ENCODE data around the gene LPAR3. TPM values are rescaled to one million over a fixed set of nuclear protein-coding genes. Genes with fewer than 3 reads are reported as not detected.

The LPAR3 gene
- total RNA-seq, 2 experiments from 2014 or later, result 0.21 to 0.23 TPM

- Mint-ChIP-seq H3K4me1 (no peaks in the 10 kb centered on the region), H3K9me3 (ENCODE audit: low read depth) (no peaks in the 10 kb centered on the region), H3K27me3 (peaks cover 2% of the 10 kb centered on the region), H3K4me3 (no peak overlapping the region), H3K36me3 (ENCODE audit: low read depth) (no peaks in the 10 kb centered on the region), H3K27ac (no peak overlapping the region)
- POLR2A ChIA-PET, result no interaction called here
- ATAC-seq (no peak), DNase-seq (no peak)
- intact Hi-C loops (cut with DNase I, micrococcal nuclease), result loop anchor here (2.0 to 5.0 kb wide), 4 partner anchors 164 to 840 kb away; partner anchors contain the start of gene PRKACB (in 1 of the 2)
- CTCF ChIA-PET, result interaction anchor here (0.6 to 3.7 kb wide), 14 partner anchors 9 to 629 kb away, joined by 3 to 18 read pairs (median 5); partner anchors contain the start of gene PRKACB
Observed at GRCh38 chr1:84773195-84773594, 119.8 kb downstream of the LPAR3 start.

GRCh38 chr1:84772428-84772943, 120.5 kb downstream of the LPAR3 start:
- ATAC-seq (peak; percentile 78), DNase-seq (peak; percentile 87)
- ChIA-PET POLR2A (no interaction called here), CTCF (interaction anchor here (0.7 to 3.7 kb wide), 36 partner anchors 10 to 863 kb away, joined by 3 to 18 read pairs (median 4); partner anchors contain the start of gene PRKACB)
- no peaks in the 10 kb centered on the region for H3K9me3 Mint-ChIP-seq (ENCODE audit: low read depth)
- no peaks in the 10 kb centered on the region for H3K4me1 Mint-ChIP-seq
- H3K27ac Mint-ChIP-seq, result no peak overlapping the region
- H3K27me3 Mint-ChIP-seq, result peaks cover 2% of the 10 kb centered on the region
- H3K36me3 Mint-ChIP-seq (ENCODE audit: low read depth), result no peaks in the 10 kb centered on the region
- H3K4me3 Mint-ChIP-seq, result no peak overlapping the region
- intact Hi-C loops (cut with DNase I, micrococcal nuclease), result loop anchor here (1.0 to 5.0 kb wide), 8 partner anchors 164 to 867 kb away; partner anchors contain the start of gene PRKACB (in 1 of the 2)

- H3K9me3 Mint-ChIP-seq (ENCODE audit: low read depth), result no peaks in the 10 kb centered on the region
- intact Hi-C loops (cut with DNase I, micrococcal nuclease), result loop anchor here (1.0 to 5.0 kb wide), 8 partner anchors 165 to 867 kb away; partner anchors contain the start of gene PRKACB (in 1 of the 2)
- no peaks in the 10 kb centered on the region for H3K4me1 Mint-ChIP-seq
- ChIA-PET CTCF (interaction anchor here (0.7 to 3.7 kb wide), 35 partner anchors 9 to 862 kb away, joined by 3 to 18 read pairs (median 4); partner anchors contain the start of gene PRKACB), POLR2A (no interaction called here)
- DNase-seq (no peak), ATAC-seq (peak; percentile 55)
- no peaks in the 10 kb centered on the region for H3K36me3 Mint-ChIP-seq (ENCODE audit: low read depth)
- H3K27ac Mint-ChIP-seq, result no peak overlapping the region
- peaks cover 2% of the 10 kb centered on the region for H3K27me3 Mint-ChIP-seq
- no peak overlapping the region for H3K4me3 Mint-ChIP-seq
Observed at GRCh38 chr1:84771895-84772294, 121.1 kb downstream of the LPAR3 start.

- no peaks in the 10 kb centered on the region for H3K9me3 Mint-ChIP-seq (ENCODE audit: low read depth)
- H3K27ac Mint-ChIP-seq, result no peak overlapping the region
- H3K36me3 Mint-ChIP-seq (ENCODE audit: low read depth), result no peaks in the 10 kb centered on the region
- H3K4me1 Mint-ChIP-seq, result no peaks in the 10 kb centered on the region
- ChIA-PET CTCF (interaction anchor here (1.7 kb wide), 1 partner anchor 23 kb away, joined by 5 read pairs; no protein-coding TSS in a partner anchor), POLR2A (no interaction called here)
- H3K4me3 Mint-ChIP-seq, result no peak overlapping the region
- ATAC-seq, result no peak
- intact Hi-C loops (cut with DNase I, micrococcal nuclease), result loop anchor here (5.0 kb wide), 2 partner anchors 328 to 628 kb away; partner anchors contain the start of gene PRKACB (in 1 of the 2)
- no peak for DNase-seq
- H3K27me3 Mint-ChIP-seq, result peaks cover 5% of the 10 kb centered on the region
Observed at GRCh38 chr1:84770481-84770880, 122.5 kb downstream of the LPAR3 start.

- Mint-ChIP-seq H3K36me3 (ENCODE audit: low read depth) (no peaks in the 10 kb centered on the region), H3K4me1 (no peaks in the 10 kb centered on the region), H3K4me3 (no peak overlapping the region), H3K27ac (no peak overlapping the region), H3K27me3 (peaks cover 10% of the 10 kb centered on the region), H3K9me3 (ENCODE audit: low read depth) (no peaks in the 10 kb centered on the region)
- ChIA-PET CTCF (interaction anchor here (1.7 kb wide), 1 partner anchor 23 kb away, joined by 5 read pairs; no protein-coding TSS in a partner anchor), POLR2A (no interaction called here)
- no peak for DNase-seq
- intact Hi-C loops (cut with DNase I, micrococcal nuclease), result loop anchor here (5.0 kb wide), 2 partner anchors 327 to 627 kb away; partner anchors contain the start of gene PRKACB (in 1 of the 2)
- ATAC-seq, result no peak
Observed at GRCh38 chr1:84769636-84770035, 123.4 kb downstream of the LPAR3 start.

- ChIA-PET CTCF (interaction anchor here (1.5 kb wide), 1 partner anchor 14 kb away, joined by 5 read pairs; no protein-coding TSS in a partner anchor), POLR2A (no interaction called here)
- DNase-seq (no peak), ATAC-seq (no peak)
- no peaks in the 10 kb centered on the region for H3K4me1 Mint-ChIP-seq
- H3K9me3 Mint-ChIP-seq (ENCODE audit: low read depth), result no peaks in the 10 kb centered on the region
- no peak overlapping the region for H3K4me3 Mint-ChIP-seq
- H3K27me3 Mint-ChIP-seq, result peaks cover 10% of the 10 kb centered on the region
- intact Hi-C loops (cut with DNase I, micrococcal nuclease), result no loop called here
- no peak overlapping the region for H3K27ac Mint-ChIP-seq
- no peaks in the 10 kb centered on the region for H3K36me3 Mint-ChIP-seq (ENCODE audit: low read depth)
Observed at GRCh38 chr1:84768634-84769033, 124.4 kb downstream of the LPAR3 start.

GRCh38 chr1:84763912-84764680, 128.9 kb downstream of the LPAR3 start:
- H3K27ac Mint-ChIP-seq, result no peak overlapping the region
- intact Hi-C loops (cut with DNase I, micrococcal nuclease), result no loop called here

GRCh38 chr1:84762664-84763063, 130.3 kb downstream of the LPAR3 start:
- Mint-ChIP-seq H3K36me3 (ENCODE audit: low read depth) (no peaks in the 10 kb centered on the region), H3K9me3 (ENCODE audit: low read depth) (no peaks in the 10 kb centered on the region), H3K27me3 (peaks cover 15% of the 10 kb centered on the region), H3K4me3 (no peak overlapping the region), H3K4me1 (peaks cover 14% of the 10 kb centered on the region), H3K27ac (no peak overlapping the region)
- no peak for DNase-seq
- ChIA-PET CTCF (interaction anchor here (0.6 to 2.6 kb wide), 6 partner anchors 9 to 496 kb away, joined by 3 to 10 read pairs (median 4); no protein-coding TSS in a partner anchor), POLR2A (no interaction called here)
- no peak for ATAC-seq
- intact Hi-C loops (cut with DNase I, micrococcal nuclease), result no loop called here

More at GRCh38 chr1:84763912-84764680, 128.9 kb downstream of the LPAR3 start:
- CTCF ChIA-PET, result interaction anchor here (1.2 to 2.6 kb wide), 3 partner anchors 10 to 171 kb away, joined by 4 to 10 read pairs (median 4); no protein-coding TSS in a partner anchor
- POLR2A ChIA-PET, result no interaction called here
- H3K4me3 Mint-ChIP-seq, result no peak overlapping the region
- no peaks in the 10 kb centered on the region for H3K9me3 Mint-ChIP-seq (ENCODE audit: low read depth)
- no peak for DNase-seq
- peaks cover 16% of the 10 kb centered on the region for H3K27me3 Mint-ChIP-seq
- no peaks in the 10 kb centered on the region for H3K36me3 Mint-ChIP-seq (ENCODE audit: low read depth)
- peaks cover 4% of the 10 kb centered on the region for H3K4me1 Mint-ChIP-seq
- ATAC-seq, result no peak

Other genes starting within 250 kb of the LPAR3 start
- 10 to 100 TPM; 10.3 to 12.3 TPM for gene SSX2IP, start 202.7 kb downstream of the LPAR3 start, total RNA-seq
- gene MCOLN2, start 103.9 kb upstream of the LPAR3 start, total RNA-seq, result 10 to 100 TPM; 32.9 to 43.5 TPM
- gene MCOLN3, start 155.3 kb upstream of the LPAR3 start, total RNA-seq, result under 1 TPM; 0.16 to 0.23 TPM

All from activated CD4-positive, alpha-beta T cell treated with anti-CD3 and anti-CD28 coated beads for 36 hours (primary cell).